ENCODE data around the gene OR5H6. TPM values are rescaled to one million over a fixed set of nuclear protein-coding genes. Genes with fewer than 3 reads are reported as not detected.
"Not testable (repeated sequence)": the region's sequence is repeated elsewhere in the genome, so short reads cannot be mapped to it uniquely, and the experiment has no call there.

The OR5H6 gene
- total and polyA plus RNA-seq, 4 donors, result not detected

DNA sequence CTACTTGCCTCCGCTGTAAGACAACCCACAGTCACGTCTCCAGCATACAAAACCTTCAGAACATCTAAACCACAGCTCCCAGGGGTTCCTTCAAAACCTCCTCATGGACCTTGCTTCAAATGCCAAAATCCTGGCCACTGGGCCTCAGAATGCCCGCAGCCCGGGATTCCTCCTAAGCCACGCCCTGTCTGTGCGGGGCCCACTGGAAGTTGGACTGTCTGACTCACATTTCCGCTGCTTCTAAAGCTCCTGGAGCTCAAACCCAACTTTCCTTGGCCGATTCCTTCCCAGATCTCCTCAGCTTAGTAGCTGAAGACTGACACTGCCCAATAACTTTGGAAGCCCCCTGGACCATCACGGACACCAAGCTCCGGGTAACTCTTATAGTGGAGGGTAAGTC lies 17.9 kb upstream of the OR5H6 start:
- Histone ChIP-seq H3K4me1 (ENCODE audit: control insufficient read depth in 4 of 4, insufficient read depth in 4 of 4, low read length in 3 of 4) (no peaks in the 10 kb centered on the region), H3K27ac (ENCODE audit: low read depth in 1 of 2, low read length in 2 of 2) (no peak overlapping the region), H3K36me3 (ENCODE audit: control insufficient read depth in 4 of 4, insufficient read depth in 3 of 4, low read depth in 1 of 4, low read length in 3 of 4) (no peaks in the 10 kb centered on the region), H3K27me3 (ENCODE audit: control insufficient read depth in 4 of 4, insufficient read depth in 4 of 4, low read length in 3 of 4) (no peaks in the 10 kb centered on the region), H3K9me3 (ENCODE audit: control insufficient read depth in 4 of 4, low read length in 3 of 4) (no peaks in the 10 kb centered on the region), H3K9ac (ENCODE audit: low read depth in 1 of 2, low read length in 2 of 2) (no peak overlapping the region), H3K4me3 (ENCODE audit: low read depth in 1 of 3, low read length in 3 of 3) (no peak overlapping the region)
- DNase-seq (ENCODE audit: low spot score), result no peak
- 90% methylated on average over 10 of the region's 10 CpGs for WGBS
- TF ChIP-seq ZBTB33 (IDR thresholded peaks at IDR 0.05), result no peak

DNA sequence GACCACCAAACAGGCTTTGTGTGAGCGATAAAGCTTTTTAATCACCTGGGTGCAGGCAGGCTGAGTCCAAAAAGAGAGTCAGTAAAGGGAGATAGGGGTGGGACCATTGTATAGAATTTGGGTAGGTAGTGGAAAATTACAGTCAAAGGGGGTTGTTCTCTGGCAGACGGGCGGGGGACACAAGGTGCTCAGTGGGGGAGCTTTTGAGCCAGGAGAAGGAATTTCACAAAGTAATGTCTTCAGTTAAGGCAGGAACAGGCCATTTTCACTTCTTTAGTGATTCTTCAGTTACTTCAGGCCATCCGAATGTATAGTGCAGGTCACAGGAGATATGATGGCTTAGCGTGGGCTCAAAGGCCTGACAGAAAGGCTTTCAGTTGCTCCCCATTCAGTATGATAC lies 8.0 kb upstream of the OR5H6 start:
- H3K27me3 ChIP-seq (ENCODE audit: control insufficient read depth in 4 of 4, insufficient read depth in 4 of 4, low read length in 3 of 4); H3K9me3 ChIP-seq (ENCODE audit: control insufficient read depth in 4 of 4, low read length in 3 of 4); H3K27ac ChIP-seq (ENCODE audit: low read depth in 1 of 2, low read length in 2 of 2); H3K36me3 ChIP-seq (ENCODE audit: control insufficient read depth in 4 of 4, insufficient read depth in 3 of 4, low read depth in 1 of 4, low read length in 3 of 4); H3K4me1 ChIP-seq (ENCODE audit: control insufficient read depth in 4 of 4, insufficient read depth in 4 of 4, low read length in 3 of 4); H3K4me3 ChIP-seq (ENCODE audit: low read depth in 1 of 3, low read length in 3 of 3); DNase-seq (ENCODE audit: low spot score); H3K9ac ChIP-seq (ENCODE audit: low read depth in 1 of 2, low read length in 2 of 2): not testable (repeated sequence)
- 64% methylated on average over 5 of the region's 5 CpGs for WGBS

DNA sequence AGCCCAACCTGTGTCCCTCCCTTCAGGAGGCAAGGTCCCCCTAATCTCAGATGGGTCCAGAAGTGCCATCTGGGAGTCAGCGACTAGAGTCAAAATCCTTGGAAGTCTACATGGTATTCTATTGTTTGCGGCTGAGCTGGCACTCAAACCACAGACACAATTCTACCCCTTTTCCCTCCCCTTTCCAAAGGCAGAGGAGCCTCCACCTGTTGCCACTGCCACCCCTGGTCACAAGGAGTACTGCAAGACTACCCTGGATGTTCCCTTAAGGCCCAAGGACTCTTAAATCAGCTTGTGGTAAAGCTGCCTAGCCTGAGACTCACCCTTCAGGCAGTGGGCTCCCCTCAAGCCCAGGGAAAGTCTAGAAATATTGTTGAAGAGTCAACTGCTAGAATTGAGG lies 4.3 kb upstream of the OR5H6 start:
- TF ChIP-seq ZBTB33 (IDR thresholded peaks at IDR 0.05) (no peak), HNF4A (conservative IDR thresholded peaks at IDR 0.05) (no peak), RXRA (IDR thresholded peaks at IDR 0.05) (no peak), NR2F2 (IDR thresholded peaks at IDR 0.05) (no peak), EGR1 (IDR thresholded peaks at IDR 0.05; ENCODE audit: low read depth in 2 of 2) (no peak), GABPA (IDR thresholded peaks at IDR 0.05 in 1 of 2, conservative IDR thresholded peaks at IDR 0.05 in 1 of 2) (no peak), RAD21 (IDR thresholded peaks at IDR 0.05) (no peak), CTCF (IDR thresholded peaks at IDR 0.05; ENCODE audit: low read depth, low read length, missing input control) (no peak), FOXA2 (IDR thresholded peaks at IDR 0.05) (no peak), YY1 (IDR thresholded peaks at IDR 0.05) (no peak)
- TF ChIP-seq, protein P1, sequence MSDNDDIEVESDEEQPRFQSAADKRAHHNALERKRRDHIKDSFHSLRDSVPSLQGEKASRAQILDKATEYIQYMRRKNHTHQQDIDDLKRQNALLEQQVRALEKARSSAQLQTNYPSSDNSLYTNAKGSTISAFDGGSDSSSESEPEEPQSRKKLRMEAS (IDR thresholded peaks at IDR 0.05), result no peak
- TF ChIP-seq, protein P2, sequence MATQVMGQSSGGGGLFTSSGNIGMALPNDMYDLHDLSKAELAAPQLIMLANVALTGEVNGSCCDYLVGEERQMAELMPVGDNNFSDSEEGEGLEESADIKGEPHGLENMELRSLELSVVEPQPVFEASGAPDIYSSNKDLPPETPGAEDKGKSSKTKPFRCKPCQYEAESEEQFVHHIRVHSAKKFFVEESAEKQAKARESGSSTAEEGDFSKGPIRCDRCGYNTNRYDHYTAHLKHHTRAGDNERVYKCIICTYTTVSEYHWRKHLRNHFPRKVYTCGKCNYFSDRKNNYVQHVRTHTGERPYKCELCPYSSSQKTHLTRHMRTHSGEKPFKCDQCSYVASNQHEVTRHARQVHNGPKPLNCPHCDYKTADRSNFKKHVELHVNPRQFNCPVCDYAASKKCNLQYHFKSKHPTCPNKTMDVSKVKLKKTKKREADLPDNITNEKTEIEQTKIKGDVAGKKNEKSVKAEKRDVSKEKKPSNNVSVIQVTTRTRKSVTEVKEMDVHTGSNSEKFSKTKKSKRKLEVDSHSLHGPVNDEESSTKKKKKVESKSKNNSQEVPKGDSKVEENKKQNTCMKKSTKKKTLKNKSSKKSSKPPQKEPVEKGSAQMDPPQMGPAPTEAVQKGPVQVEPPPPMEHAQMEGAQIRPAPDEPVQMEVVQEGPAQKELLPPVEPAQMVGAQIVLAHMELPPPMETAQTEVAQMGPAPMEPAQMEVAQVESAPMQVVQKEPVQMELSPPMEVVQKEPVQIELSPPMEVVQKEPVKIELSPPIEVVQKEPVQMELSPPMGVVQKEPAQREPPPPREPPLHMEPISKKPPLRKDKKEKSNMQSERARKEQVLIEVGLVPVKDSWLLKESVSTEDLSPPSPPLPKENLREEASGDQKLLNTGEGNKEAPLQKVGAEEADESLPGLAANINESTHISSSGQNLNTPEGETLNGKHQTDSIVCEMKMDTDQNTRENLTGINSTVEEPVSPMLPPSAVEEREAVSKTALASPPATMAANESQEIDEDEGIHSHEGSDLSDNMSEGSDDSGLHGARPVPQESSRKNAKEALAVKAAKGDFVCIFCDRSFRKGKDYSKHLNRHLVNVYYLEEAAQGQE (IDR thresholded peaks at IDR 0.05), result no peak
- TF ChIP-seq, protein P3, sequence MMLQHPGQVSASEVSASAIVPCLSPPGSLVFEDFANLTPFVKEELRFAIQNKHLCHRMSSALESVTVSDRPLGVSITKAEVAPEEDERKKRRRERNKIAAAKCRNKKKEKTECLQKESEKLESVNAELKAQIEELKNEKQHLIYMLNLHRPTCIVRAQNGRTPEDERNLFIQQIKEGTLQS (IDR thresholded peaks at IDR 0.05), result no peak
- Histone ChIP-seq H3K4me1 (ENCODE audit: control insufficient read depth in 4 of 4, insufficient read depth in 4 of 4, low read length in 3 of 4) (no peaks in the 10 kb centered on the region), H3K4me3 (ENCODE audit: low read depth in 1 of 3, low read length in 3 of 3) (no peak overlapping the region), H3K9me3 (ENCODE audit: control insufficient read depth in 4 of 4, low read length in 3 of 4) (no peaks in the 10 kb centered on the region), H3K9ac (ENCODE audit: low read depth in 1 of 2, low read length in 2 of 2) (no peak overlapping the region), H3K27ac (ENCODE audit: low read depth in 1 of 2, low read length in 2 of 2) (no peak overlapping the region), H3K36me3 (ENCODE audit: control insufficient read depth in 4 of 4, insufficient read depth in 3 of 4, low read depth in 1 of 4, low read length in 3 of 4) (no peaks in the 10 kb centered on the region), H3K27me3 (ENCODE audit: control insufficient read depth in 4 of 4, insufficient read depth in 4 of 4, low read length in 3 of 4) (no peaks in the 10 kb centered on the region)
- DNase-seq (ENCODE audit: low spot score), result no peak
- 66% methylated on average over 2 of the region's 2 CpGs for WGBS

Measured in liver (tissue), 9 donors.